Endothelial cell of umbilical vein (primary cell): ENCODE results near the gene ATF6B.

ENCODE experiments used
- MYC ChIP-seq: IDR thresholded peaks from one replicate; pipeline ENCODE4 v1.6.1; 2011; ENCODE audit warnings: mild to moderate bottlenecking, low read depth, low read length
- TF ChIP-seq, protein P1 (sequence below), 2 donors: IDR thresholded peaks; 1 replicate in 1 of 2; 2 replicates in 1 of 2; pipeline ENCODE4 v1.5.1; 2011; ENCODE audit warnings: low read length in 2 of 2, mild to moderate bottlenecking in 2 of 2, moderate library complexity in 2 of 2, control low read depth in 1 of 2, inconsistent platforms in 1 of 2, low read depth in 1 of 2; ENCODE audit not compliant: insufficient read depth in 1 of 2; ENCODE audit errors: extremely low read depth in 1 of 2

GRCh38 chr6:32129297-32130088, 1.4 kb upstream of the ATF6B start:
- TF ChIP-seq MYC, result no peak
- TF ChIP-seq, protein P1, sequence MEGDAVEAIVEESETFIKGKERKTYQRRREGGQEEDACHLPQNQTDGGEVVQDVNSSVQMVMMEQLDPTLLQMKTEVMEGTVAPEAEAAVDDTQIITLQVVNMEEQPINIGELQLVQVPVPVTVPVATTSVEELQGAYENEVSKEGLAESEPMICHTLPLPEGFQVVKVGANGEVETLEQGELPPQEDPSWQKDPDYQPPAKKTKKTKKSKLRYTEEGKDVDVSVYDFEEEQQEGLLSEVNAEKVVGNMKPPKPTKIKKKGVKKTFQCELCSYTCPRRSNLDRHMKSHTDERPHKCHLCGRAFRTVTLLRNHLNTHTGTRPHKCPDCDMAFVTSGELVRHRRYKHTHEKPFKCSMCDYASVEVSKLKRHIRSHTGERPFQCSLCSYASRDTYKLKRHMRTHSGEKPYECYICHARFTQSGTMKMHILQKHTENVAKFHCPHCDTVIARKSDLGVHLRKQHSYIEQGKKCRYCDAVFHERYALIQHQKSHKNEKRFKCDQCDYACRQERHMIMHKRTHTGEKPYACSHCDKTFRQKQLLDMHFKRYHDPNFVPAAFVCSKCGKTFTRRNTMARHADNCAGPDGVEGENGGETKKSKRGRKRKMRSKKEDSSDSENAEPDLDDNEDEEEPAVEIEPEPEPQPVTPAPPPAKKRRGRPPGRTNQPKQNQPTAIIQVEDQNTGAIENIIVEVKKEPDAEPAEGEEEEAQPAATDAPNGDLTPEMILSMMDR (IDR thresholded peaks at IDR 0.05; ENCODE audit: extremely low read depth in 1 of 2, insufficient read depth in 1 of 2, low read depth in 1 of 2, low read length in 2 of 2), result no peak
